ENCODE data around the gene CEACAM7.
"Not testable (repeated sequence)": the region's sequence is repeated elsewhere in the genome, so short reads cannot be mapped to it uniquely, and the experiment has no call there.

CEACAM7 gene

GRCh38 chr19:41688098-41688497, at the start of gene CEACAM7:
TSS of gene CEACAM7 (minus strand) at chr19:41688270. CDS start at chr19:41688165, 105 bp downstream.
- no peak for DNase-seq (ENCODE audit: low read depth in 2 of 2)

GRCh38 chr19:41735071-41735600, 47.1 kb upstream of the CEACAM7 start:
- no peak for DNase-seq (ENCODE audit: low read depth in 2 of 2)

GRCh38 chr19:41734585-41734984, 46.5 kb upstream of the CEACAM7 start:
- no peak for DNase-seq (ENCODE audit: low read depth in 2 of 2)

GRCh38 chr19:41734156-41734555, 46.1 kb upstream of the CEACAM7 start:
- no peak for DNase-seq (ENCODE audit: low read depth in 2 of 2)

GRCh38 chr19:41726493-41726892, 38.4 kb upstream of the CEACAM7 start:
- DNase-seq (ENCODE audit: low read depth in 2 of 2): no peak

GRCh38 chr19:41720103-41720502, 32.0 kb upstream of the CEACAM7 start:
- DNase-seq (ENCODE audit: low read depth in 2 of 2): no peak

GRCh38 chr19:41718761-41719160, 30.7 kb upstream of the CEACAM7 start:
- no peak for DNase-seq (ENCODE audit: low read depth in 2 of 2)

GRCh38 chr19:41714598-41714997, 26.5 kb upstream of the CEACAM7 start:
- no peak for DNase-seq (ENCODE audit: low read depth in 2 of 2)

GRCh38 chr19:41711376-41712261, 23.5 kb upstream of the CEACAM7 start:
- no peak for DNase-seq (ENCODE audit: low read depth in 2 of 2)

GRCh38 chr19:41709951-41710645, 22.0 kb upstream of the CEACAM7 start:
- DNase-seq (ENCODE audit: low read depth in 2 of 2): no peak

- not testable (repeated sequence) for DNase-seq (ENCODE audit: low read depth in 2 of 2)
Measured at GRCh38 chr19:41709516-41709915, 21.4 kb upstream of the CEACAM7 start.

GRCh38 chr19:41708481-41708880, 20.4 kb upstream of the CEACAM7 start, which contains the start of gene CEACAM5:
TSS of gene CEACAM5 (plus strand) at chr19:41708626. CDS start at chr19:41708732, 106 bp downstream.
- DNase-seq (ENCODE audit: low read depth in 2 of 2): no peak

- no peak for DNase-seq (ENCODE audit: low read depth in 2 of 2)
Measured at GRCh38 chr19:41707871-41708371, 19.9 kb upstream of the CEACAM7 start.

- no peak for DNase-seq (ENCODE audit: low read depth in 2 of 2)
Measured at GRCh38 chr19:41707502-41707812, 19.4 kb upstream of the CEACAM7 start.

GRCh38 chr19:41706741-41707501, 18.9 kb upstream of the CEACAM7 start:
- peak; percentile 43 to 50 for DNase-seq (ENCODE audit: low read depth in 2 of 2)

GRCh38 chr19:41705393-41706174, 17.5 kb upstream of the CEACAM7 start:
- no peak for DNase-seq (ENCODE audit: low read depth in 2 of 2)

GRCh38 chr19:41703602-41704293, 15.7 kb upstream of the CEACAM7 start:
- no peak for DNase-seq (ENCODE audit: low read depth in 2 of 2)

- no peak for DNase-seq (ENCODE audit: low read depth in 2 of 2)
Measured at GRCh38 chr19:41702171-41702651, 14.1 kb upstream of the CEACAM7 start.

GRCh38 chr19:41701401-41702075, 13.5 kb upstream of the CEACAM7 start:
- DNase-seq (ENCODE audit: low read depth in 2 of 2): no peak
